HepG2 (cell line): Measurements from ENCODE around the gene RBBP8NL. TPM values are rescaled to one million over a fixed set of nuclear protein-coding genes. Genes with fewer than 3 reads are reported as not detected.

Experiments used
- DPF2 ChIP-seq: sonication (generic); formaldehyde crosslinking; IDR thresholded peaks from 2 replicates; pipeline ENCODE4 v1.4.0; 2020; ENCODE audit warnings: mild to moderate bottlenecking, low read depth, missing genetic modification reagents, borderline replicate concordance
- FOSL1 ChIP-seq: sonication (generic); formaldehyde crosslinking; IDR thresholded peaks from 2 replicates; pipeline ENCODE4 v1.9.0; 2021; ENCODE audit warnings: missing genetic modification reagents, borderline replicate concordance
- FOXA1 ChIP-seq, 2 experiments: fragments of 450-650 bp in 1 of 2; sonication (generic) in 1 of 2; formaldehyde crosslinking in 1 of 2; IDR thresholded peaks; 2 replicates each; pipeline versions ENCODE4 v1.4.0 to v1.6.1; 2016 to 2020; ENCODE audit warnings: missing genetic modification reagents in 1 of 2
- NCOA5 ChIP-seq: sonication (generic); formaldehyde crosslinking; IDR thresholded peaks from 2 replicates; pipeline ENCODE4 v1.4.0; 2020; ENCODE audit warnings: missing genetic modification reagents
- PHF8 ChIP-seq: sonication (generic); formaldehyde crosslinking; IDR thresholded peaks from 2 replicates; pipeline ENCODE4 v1.5.0; 2020; ENCODE audit warnings: missing genetic modification reagents
- ZNF17 ChIP-seq: sonication (generic); formaldehyde crosslinking; IDR thresholded peaks from 2 replicates; pipeline ENCODE4 v1.5.0; 2020; ENCODE audit warnings: mild to moderate bottlenecking, missing genetic modification reagents
- ZNF777 ChIP-seq: sonication (generic); formaldehyde crosslinking; IDR thresholded peaks from 2 replicates; pipeline ENCODE4 v1.4.0; 2020; ENCODE audit warnings: missing genetic modification reagents
- polyA plus RNA-seq, 8 experiments: library from polyadenylated mRNA; depleted of rRNA in 3 of 8; stranded (reverse) in 7 of 8; unstranded in 1 of 8; fragments of >200 nt; fragmentation: Illumina TruSeq in 4 of 8; extraction: Trizol in 4 of 8; gene quantifications; 2 replicates each; pipeline versions ENCODE4 v1.2.1 to v1.2.3, GENCODE V29; 2011 to 2016; ENCODE audit warnings: low read depth in 4 of 8, missing spikeins in 1 of 8, mixed read lengths in 1 of 8; ENCODE audit not compliant: insufficient read depth in 1 of 8
- total RNA-seq, 5 experiments: library from RNA; depleted of rRNA; stranded (reverse); fragments of >200 nt; fragmentation: Illumina TruSeq; extraction: Trizol; gene quantifications; 2 replicates each; pipeline ENCODE4 v1.2.3, GENCODE V29; 2016; ENCODE audit warnings: low read depth in 1 of 5
- TF ChIP-seq, protein P1 (sequence below), 2 experiments: fragments of 450-650 bp in 1 of 2; sonication (generic) in 1 of 2; formaldehyde crosslinking in 1 of 2; IDR thresholded peaks; 2 replicates each; pipeline versions ENCODE4 v1.6.1 to v1.8.0; 2016 to 2022; ENCODE audit warnings: antibody characterized with exemption in 1 of 2, mild to moderate bottlenecking in 1 of 2, missing genetic modification reagents in 1 of 2
- TF ChIP-seq, protein P2 (sequence below): IDR thresholded peaks from 2 replicates; pipeline ENCODE4 v1.6.1; 2016; ENCODE audit warnings: low read depth, borderline replicate concordance
- TF ChIP-seq, protein P3 (sequence below): sonication (generic); formaldehyde crosslinking; conservative IDR thresholded peaks from 2 replicates; pipeline ENCODE4 v1.4.0; 2020; ENCODE audit warnings: missing genetic modification reagents
- TF ChIP-seq, protein P4 (sequence below): sonication (generic); formaldehyde crosslinking; IDR thresholded peaks from 2 replicates; pipeline ENCODE4 v1.8.1; 2023; ENCODE audit warnings: mild to moderate bottlenecking, missing genetic modification reagents
- TF ChIP-seq, protein P5 (sequence below): sonication (generic); formaldehyde crosslinking; IDR thresholded peaks from 2 replicates; pipeline ENCODE4 v1.4.0; 2020; ENCODE audit warnings: mild to moderate bottlenecking, low read depth, missing genetic modification reagents

The RBBP8NL gene
- total and polyA plus RNA-seq, 2 of the 13 experiments (the other 11 are each of a cell fraction or from before 2014, with no cell fraction given): 0.69 to 0.86 TPM

DNA sequence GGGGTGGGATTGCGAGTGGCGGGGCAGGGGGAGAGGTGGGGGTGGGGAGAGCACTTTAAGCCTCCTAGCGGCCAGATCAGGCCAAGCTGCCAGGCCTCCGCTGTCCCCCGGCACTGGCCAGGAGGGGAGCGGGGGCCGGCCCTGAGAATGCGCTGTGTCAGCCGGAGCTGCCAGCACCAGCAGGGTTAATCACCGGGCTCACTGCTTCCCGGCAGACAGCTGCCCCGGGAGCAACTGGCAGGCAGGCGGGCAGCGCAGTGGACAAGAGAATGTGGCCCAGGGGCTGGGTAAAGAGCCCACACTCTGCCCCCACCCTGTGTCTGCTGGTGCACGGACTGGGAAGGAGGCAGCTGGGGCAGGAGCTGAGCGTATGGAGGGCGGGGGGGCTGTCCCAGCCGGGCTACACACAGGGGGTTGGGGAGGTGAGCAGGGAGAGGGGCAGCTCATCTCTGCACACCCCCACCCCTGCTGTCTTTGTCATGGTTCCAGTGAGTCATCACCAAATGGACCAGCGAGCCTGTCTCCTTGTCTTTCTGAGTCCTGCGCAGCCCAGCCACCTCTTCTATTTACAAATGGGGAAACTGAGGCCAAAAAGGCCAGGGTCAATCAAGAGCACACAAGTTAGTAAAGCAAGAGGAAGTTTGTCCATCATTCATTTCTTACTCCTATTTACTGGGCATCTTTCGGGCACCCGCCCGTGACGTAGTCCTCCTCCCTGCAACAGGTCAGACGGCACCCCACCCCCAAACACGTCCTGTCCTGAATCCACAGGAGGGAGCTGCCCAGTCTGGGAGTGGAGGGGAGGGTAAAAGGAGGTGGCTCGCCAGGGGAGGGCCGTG, 58.1 kb downstream of the RBBP8NL start (continued):
- TF ChIP-seq NCOA5 (CRISPR knock-in tag): 0 out of 2 replicates have a peak, but pooled peaks have one; percentile 62
- TF ChIP-seq, protein P1, sequence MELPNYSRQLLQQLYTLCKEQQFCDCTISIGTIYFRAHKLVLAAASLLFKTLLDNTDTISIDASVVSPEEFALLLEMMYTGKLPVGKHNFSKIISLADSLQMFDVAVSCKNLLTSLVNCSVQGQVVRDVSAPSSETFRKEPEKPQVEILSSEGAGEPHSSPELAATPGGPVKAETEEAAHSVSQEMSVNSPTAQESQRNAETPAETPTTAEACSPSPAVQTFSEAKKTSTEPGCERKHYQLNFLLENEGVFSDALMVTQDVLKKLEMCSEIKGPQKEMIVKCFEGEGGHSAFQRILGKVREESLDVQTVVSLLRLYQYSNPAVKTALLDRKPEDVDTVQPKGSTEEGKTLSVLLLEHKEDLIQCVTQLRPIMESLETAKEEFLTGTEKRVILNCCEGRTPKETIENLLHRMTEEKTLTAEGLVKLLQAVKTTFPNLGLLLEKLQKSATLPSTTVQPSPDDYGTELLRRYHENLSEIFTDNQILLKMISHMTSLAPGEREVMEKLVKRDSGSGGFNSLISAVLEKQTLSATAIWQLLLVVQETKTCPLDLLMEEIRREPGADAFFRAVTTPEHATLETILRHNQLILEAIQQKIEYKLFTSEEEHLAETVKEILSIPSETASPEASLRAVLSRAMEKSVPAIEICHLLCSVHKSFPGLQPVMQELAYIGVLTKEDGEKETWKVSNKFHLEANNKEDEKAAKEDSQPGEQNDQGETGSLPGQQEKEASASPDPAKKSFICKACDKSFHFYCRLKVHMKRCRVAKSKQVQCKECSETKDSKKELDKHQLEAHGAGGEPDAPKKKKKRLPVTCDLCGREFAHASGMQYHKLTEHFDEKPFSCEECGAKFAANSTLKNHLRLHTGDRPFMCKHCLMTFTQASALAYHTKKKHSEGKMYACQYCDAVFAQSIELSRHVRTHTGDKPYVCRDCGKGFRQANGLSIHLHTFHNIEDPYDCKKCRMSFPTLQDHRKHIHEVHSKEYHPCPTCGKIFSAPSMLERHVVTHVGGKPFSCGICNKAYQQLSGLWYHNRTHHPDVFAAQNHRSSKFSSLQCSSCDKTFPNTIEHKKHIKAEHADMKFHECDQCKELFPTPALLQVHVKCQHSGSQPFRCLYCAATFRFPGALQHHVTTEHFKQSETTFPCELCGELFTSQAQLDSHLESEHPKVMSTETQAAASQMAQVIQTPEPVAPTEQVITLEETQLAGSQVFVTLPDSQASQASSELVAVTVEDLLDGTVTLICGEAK (IDR thresholded peaks at IDR 0.05): no peak
- TF ChIP-seq, protein P1 (CRISPR knock-in tag; IDR thresholded peaks at IDR 0.05): no peak
- TF ChIP-seq ZNF17 (CRISPR knock-in tag): no peak
- TF ChIP-seq, protein P2, sequence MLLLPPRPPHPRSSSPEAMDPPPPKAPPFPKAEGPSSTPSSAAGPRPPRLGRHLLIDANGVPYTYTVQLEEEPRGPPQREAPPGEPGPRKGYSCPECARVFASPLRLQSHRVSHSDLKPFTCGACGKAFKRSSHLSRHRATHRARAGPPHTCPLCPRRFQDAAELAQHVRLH (CRISPR knock-in tag): no peak; the same call in 1 of the 2 replicates
- TF ChIP-seq, protein P3, sequence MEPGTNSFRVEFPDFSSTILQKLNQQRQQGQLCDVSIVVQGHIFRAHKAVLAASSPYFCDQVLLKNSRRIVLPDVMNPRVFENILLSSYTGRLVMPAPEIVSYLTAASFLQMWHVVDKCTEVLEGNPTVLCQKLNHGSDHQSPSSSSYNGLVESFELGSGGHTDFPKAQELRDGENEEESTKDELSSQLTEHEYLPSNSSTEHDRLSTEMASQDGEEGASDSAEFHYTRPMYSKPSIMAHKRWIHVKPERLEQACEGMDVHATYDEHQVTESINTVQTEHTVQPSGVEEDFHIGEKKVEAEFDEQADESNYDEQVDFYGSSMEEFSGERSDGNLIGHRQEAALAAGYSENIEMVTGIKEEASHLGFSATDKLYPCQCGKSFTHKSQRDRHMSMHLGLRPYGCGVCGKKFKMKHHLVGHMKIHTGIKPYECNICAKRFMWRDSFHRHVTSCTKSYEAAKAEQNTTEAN (CRISPR knock-in tag): no peak
- TF ChIP-seq FOSL1 (CRISPR knock-in tag): no peak
- no peak; the same call in 1 of the 2 replicates for TF ChIP-seq PHF8 (CRISPR knock-in tag)
- TF ChIP-seq ZNF777 (CRISPR knock-in tag): peak; percentile 50; the same call in 1 of the 2 replicates
- TF ChIP-seq, protein P4, sequence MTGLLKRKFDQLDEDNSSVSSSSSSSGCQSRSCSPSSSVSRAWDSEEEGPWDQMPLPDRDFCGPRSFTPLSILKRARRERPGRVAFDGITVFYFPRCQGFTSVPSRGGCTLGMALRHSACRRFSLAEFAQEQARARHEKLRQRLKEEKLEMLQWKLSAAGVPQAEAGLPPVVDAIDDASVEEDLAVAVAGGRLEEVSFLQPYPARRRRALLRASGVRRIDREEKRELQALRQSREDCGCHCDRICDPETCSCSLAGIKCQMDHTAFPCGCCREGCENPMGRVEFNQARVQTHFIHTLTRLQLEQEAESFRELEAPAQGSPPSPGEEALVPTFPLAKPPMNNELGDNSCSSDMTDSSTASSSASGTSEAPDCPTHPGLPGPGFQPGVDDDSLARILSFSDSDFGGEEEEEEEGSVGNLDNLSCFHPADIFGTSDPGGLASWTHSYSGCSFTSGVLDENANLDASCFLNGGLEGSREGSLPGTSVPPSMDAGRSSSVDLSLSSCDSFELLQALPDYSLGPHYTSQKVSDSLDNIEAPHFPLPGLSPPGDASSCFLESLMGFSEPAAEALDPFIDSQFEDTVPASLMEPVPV: peak; percentile 6; the same call in 1 of the 2 replicates
- no peak for TF ChIP-seq FOXA1 (IDR thresholded peaks at IDR 0.05)
- TF ChIP-seq FOXA1 (CRISPR knock-in tag; IDR thresholded peaks at IDR 0.05): 0 out of 2 replicates have a peak, but pooled peaks have one; percentile 24
- no peak; the same call in 1 of the 2 replicates for TF ChIP-seq DPF2 (CRISPR knock-in tag)
- TF ChIP-seq, protein P5, sequence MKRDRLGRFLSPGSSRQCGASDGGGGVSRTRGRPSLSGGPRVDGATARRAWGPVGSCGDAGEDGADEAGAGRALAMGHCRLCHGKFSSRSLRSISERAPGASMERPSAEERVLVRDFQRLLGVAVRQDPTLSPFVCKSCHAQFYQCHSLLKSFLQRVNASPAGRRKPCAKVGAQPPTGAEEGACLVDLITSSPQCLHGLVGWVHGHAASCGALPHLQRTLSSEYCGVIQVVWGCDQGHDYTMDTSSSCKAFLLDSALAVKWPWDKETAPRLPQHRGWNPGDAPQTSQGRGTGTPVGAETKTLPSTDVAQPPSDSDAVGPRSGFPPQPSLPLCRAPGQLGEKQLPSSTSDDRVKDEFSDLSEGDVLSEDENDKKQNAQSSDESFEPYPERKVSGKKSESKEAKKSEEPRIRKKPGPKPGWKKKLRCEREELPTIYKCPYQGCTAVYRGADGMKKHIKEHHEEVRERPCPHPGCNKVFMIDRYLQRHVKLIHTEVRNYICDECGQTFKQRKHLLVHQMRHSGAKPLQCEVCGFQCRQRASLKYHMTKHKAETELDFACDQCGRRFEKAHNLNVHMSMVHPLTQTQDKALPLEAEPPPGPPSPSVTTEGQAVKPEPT: 0 out of 2 replicates have a peak, but pooled peaks have one; percentile 10
